Natural killer cell (primary cell): ENCODE measurements around the gene ODAD2. TPM values are rescaled to one million over a fixed set of nuclear protein-coding genes. Genes with fewer than 3 reads are reported as not detected.

Source experiments
- ATAC-seq, 3 donors: fragments of 150-1000 bp in 2 of 3; fragments of 200-7000 bp in 1 of 3; cut with Tn5 transposase; 1 replicate in 1 of 3; 2 replicates in 2 of 3; pipeline ENCODE4 v1.10.0; 2021; ENCODE audit warnings: mild to moderate bottlenecking in 2 of 3, moderate library complexity in 2 of 3
- DNase-seq, 2 donors: peaks; one replicate each; pipeline versions ENCODE4 v3.0.0 to v3.0.0-alpha.2; 2013 to 2021; ENCODE audit warnings: mixed read lengths in 1 of 2
- H3K27ac ChIP-seq: one replicate; pipeline ENCODE4 v1.5.1; 2013; ENCODE audit warnings: mild to moderate bottlenecking, low read length
- H3K27me3 ChIP-seq: one replicate; pipeline ENCODE4 v1.6.1; 2013; ENCODE audit warnings: low read length; ENCODE audit not compliant: control insufficient read depth, insufficient read depth
- H3K36me3 ChIP-seq: one replicate; pipeline ENCODE4 v1.6.1; 2013; ENCODE audit warnings: low read length; ENCODE audit not compliant: control insufficient read depth, insufficient read depth
- H3K4me1 ChIP-seq: one replicate; pipeline ENCODE4 v1.6.1; 2013; ENCODE audit warnings: low read length; ENCODE audit not compliant: control insufficient read depth, insufficient read depth
- H3K4me3 ChIP-seq: one replicate; pipeline ENCODE4 v1.5.1; 2013; ENCODE audit warnings: low read length
- H3K9me3 ChIP-seq: one replicate; pipeline ENCODE4 v1.6.1; 2013; ENCODE audit warnings: low read length; ENCODE audit not compliant: control insufficient read depth, insufficient read depth
- H3K27ac Mint-ChIP-seq, 2 donors: one replicate each; pipeline ENCODE4 v1.8.0; 2022; ENCODE audit warnings: mild to moderate bottlenecking in 2 of 2, mixed read lengths in 2 of 2, moderate library complexity in 1 of 2
- H3K27me3 Mint-ChIP-seq, 2 donors: one replicate each; pipeline ENCODE4 v1.8.0; 2022; ENCODE audit warnings: low read depth in 2 of 2, mixed read lengths in 2 of 2
- H3K36me3 Mint-ChIP-seq: one replicate; pipeline ENCODE4 v1.8.0; 2022; ENCODE audit warnings: mixed read lengths
- H3K4me1 Mint-ChIP-seq, 2 donors: one replicate each; pipeline ENCODE4 v1.8.0; 2022; ENCODE audit warnings: mixed read lengths in 2 of 2
- H3K4me3 Mint-ChIP-seq: one replicate; pipeline ENCODE4 v1.8.0; 2022; ENCODE audit warnings: mild to moderate bottlenecking, moderate library complexity, mixed read lengths
- H3K9me3 Mint-ChIP-seq, 2 donors: one replicate each; pipeline ENCODE4 v1.8.0; 2022; ENCODE audit warnings: mixed read lengths in 2 of 2
- CTCF ChIP-seq: fragments of 200-600 bp; IDR thresholded peaks from one replicate; pipeline ENCODE4 v1.8.0; 2022; ENCODE audit warnings: antibody characterized with exemption
- WGBS: methylation state at CpG from one replicate; pipeline ENCODE4 v1.1.7; 2013; ENCODE audit warnings: missing lambda C conversion rate; ENCODE audit not compliant: insufficient coverage; 5-methylcytosine and 5-hydroxymethylcytosine counted together
- intact Hi-C: fragments of 100-400 bp; cut with micrococcal nuclease; formaldehyde crosslinking; loops from one replicate; pipeline ENCODE4 v1.14.2; 2022
- total RNA-seq, 4 donors: library from RNA; stranded (reverse); fragments of 120-200 nt in 1 of 4; gene quantifications; one replicate each; pipeline versions ENCODE4 v1.2.3 to v1.2.4, GENCODE V29; 2013 to 2022

Gene ODAD2
- total RNA-seq, 3 donors from 2014 or later (not counting 1 experiment from before 2014, with no cell fraction given), result not detected

GRCh38 chr10:27822301-27822700 lies 176.6 kb downstream of the ODAD2 start:
- Mint-ChIP-seq H3K36me3 (no peaks in the 10 kb centered on the region), H3K27ac (no peak overlapping the region), H3K27me3 (peaks cover 5% of the 10 kb centered on the region in 2 donors), H3K4me3 (no peak overlapping the region), H3K4me1 (no peaks in the 10 kb centered on the region), H3K9me3 (no peaks in the 10 kb centered on the region)
- no peak for ATAC-seq
- no peak for TF ChIP-seq CTCF
- no peaks in the 10 kb centered on the region for H3K27me3 ChIP-seq
- no peaks in the 10 kb centered on the region for H3K9me3 ChIP-seq
- intact Hi-C loops, result no loop called here
- H3K4me1 ChIP-seq, result no peaks in the 10 kb centered on the region
- no peak overlapping the region for H3K4me3 ChIP-seq
- H3K36me3 ChIP-seq, result no peaks in the 10 kb centered on the region
- no peak overlapping the region for H3K27ac ChIP-seq
- WGBS, result 89% methylated on average over 4 of the region's 4 CpGs
- no peak for DNase-seq

GRCh38 chr10:27820637-27821036 lies 178.2 kb downstream of the ODAD2 start:
- DNase-seq (no peak), ATAC-seq (no peak)
- Mint-ChIP-seq H3K36me3 (no peaks in the 10 kb centered on the region), H3K9me3 (no peaks in the 10 kb centered on the region), H3K4me3 (no peak overlapping the region), H3K4me1 (no peaks in the 10 kb centered on the region), H3K27me3 (peaks cover 5% of the 10 kb centered on the region in 2 donors), H3K27ac (no peak overlapping the region)
- H3K9me3 ChIP-seq, result no peaks in the 10 kb centered on the region
- no peak overlapping the region for H3K4me3 ChIP-seq
- no peak for TF ChIP-seq CTCF
- no peaks in the 10 kb centered on the region for H3K4me1 ChIP-seq
- WGBS, result 97% methylated on average over 3 of the region's 3 CpGs
- H3K36me3 ChIP-seq, result no peaks in the 10 kb centered on the region
- no peaks in the 10 kb centered on the region for H3K27me3 ChIP-seq
- intact Hi-C loops, result no loop called here
- no peak overlapping the region for H3K27ac ChIP-seq

- Mint-ChIP-seq H3K27me3 (peaks cover 5% of the 10 kb centered on the region in 2 donors), H3K4me1 (no peaks in the 10 kb centered on the region), H3K9me3 (no peaks in the 10 kb centered on the region), H3K4me3 (no peak overlapping the region), H3K27ac (no peak overlapping the region), H3K36me3 (no peaks in the 10 kb centered on the region)
- H3K27ac ChIP-seq, result no peak overlapping the region
- ATAC-seq (no peak), DNase-seq (no peak)
- intact Hi-C loops, result no loop called here
- no peaks in the 10 kb centered on the region for H3K4me1 ChIP-seq
- H3K36me3 ChIP-seq, result no peaks in the 10 kb centered on the region
- WGBS, result 92% methylated on average over 9 of the region's 9 CpGs
- H3K9me3 ChIP-seq, result no peaks in the 10 kb centered on the region
- no peak for TF ChIP-seq CTCF
- H3K27me3 ChIP-seq, result no peaks in the 10 kb centered on the region
- no peak overlapping the region for H3K4me3 ChIP-seq
Observed at GRCh38 chr10:27819781-27820531, 178.9 kb downstream of the ODAD2 start.

- ATAC-seq (no peak), DNase-seq (no peak)
- TF ChIP-seq CTCF, result no peak
- Mint-ChIP-seq H3K4me3 (no peak overlapping the region), H3K9me3 (no peaks in the 10 kb centered on the region), H3K27ac (no peak overlapping the region), H3K27me3 (peaks cover 0 to 3% of the 10 kb centered on the region in 2 donors), H3K4me1 (no peaks in the 10 kb centered on the region), H3K36me3 (no peaks in the 10 kb centered on the region)
- intact Hi-C loops, result no loop called here
- Histone ChIP-seq H3K27ac (no peak overlapping the region), H3K4me3 (no peak overlapping the region), H3K4me1 (no peaks in the 10 kb centered on the region), H3K27me3 (no peaks in the 10 kb centered on the region), H3K36me3 (no peaks in the 10 kb centered on the region), H3K9me3 (no peaks in the 10 kb centered on the region)
- WGBS, result 71% methylated on average over 1 of the region's 1 CpG
Observed at GRCh38 chr10:27816320-27816719, 182.6 kb downstream of the ODAD2 start.
